ENCODE measurements around the gene MAPK10.

GRCh38 chr4:86389664-86390063 is 29.8 kb upstream of the MAPK10 start:
- TF ChIP-seq CTCF (IDR thresholded peaks at IDR 0.05) (no peak), ZFX (IDR thresholded peaks at IDR 0.05; ENCODE audit: borderline replicate concordance) (no peak)

Data from 22Rv1 (cell line).